CD4-positive, alpha-beta T cell treated with Interleukin-6 for 4 hours (primary cell): ENCODE measurements around the gene MBTD1.
"Not testable (repeated sequence)": the region's sequence is repeated elsewhere in the genome, so short reads cannot be mapped to it uniquely, and the experiment has no call there.

Source experiments
- DNase-seq: peaks from one replicate; pipeline ENCODE4 v3.0.0-alpha.2; 2020; ENCODE audit warnings: mixed read lengths

The MBTD1 gene

DNA sequence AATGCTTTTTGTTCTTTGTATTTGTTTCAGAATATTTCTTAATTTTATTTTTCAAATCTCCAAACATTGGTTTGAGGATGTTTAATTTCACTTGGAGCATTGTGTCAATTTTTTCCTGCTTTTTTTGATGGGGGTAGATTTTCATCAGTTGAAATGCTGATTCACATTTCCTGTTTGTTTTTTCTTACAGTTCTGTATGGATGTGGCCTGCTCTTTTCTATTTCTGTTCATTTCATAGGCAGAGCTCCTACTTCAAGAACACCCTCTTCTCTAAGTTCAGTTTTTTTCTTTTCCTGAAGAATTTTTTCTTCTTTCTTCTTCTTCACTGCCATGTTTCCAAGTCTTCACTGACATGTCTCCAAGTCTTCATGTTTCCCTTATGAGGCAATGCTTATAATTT lies 8.8 kb downstream of the MBTD1 start:
- no peak for DNase-seq

DNA sequence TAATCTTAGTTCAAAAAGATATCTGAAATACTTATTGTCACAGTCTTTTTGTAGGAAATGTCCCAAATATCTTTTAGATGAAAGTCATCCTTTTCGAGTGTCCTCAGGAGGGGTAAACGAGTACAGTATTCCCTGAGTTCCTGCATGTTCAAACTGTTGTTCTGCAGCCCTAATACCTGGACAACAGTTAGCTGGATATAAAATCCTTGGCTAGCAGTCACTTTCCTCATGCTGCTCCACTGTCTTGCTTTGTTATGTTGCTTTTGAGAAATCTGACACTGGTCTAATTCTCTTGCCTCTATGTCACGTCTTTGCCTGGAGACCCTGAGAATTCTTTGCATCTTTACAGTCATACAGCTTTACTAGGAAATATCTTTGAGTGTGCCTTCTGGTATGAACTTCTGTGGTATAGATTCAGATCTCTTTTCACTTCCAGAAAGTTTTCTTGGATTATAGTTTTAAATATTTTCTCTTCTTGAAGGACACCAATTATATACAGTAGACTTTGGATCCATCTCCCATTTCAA lies 9.5 kb downstream of the MBTD1 start:
- DNase-seq = no peak

DNA sequence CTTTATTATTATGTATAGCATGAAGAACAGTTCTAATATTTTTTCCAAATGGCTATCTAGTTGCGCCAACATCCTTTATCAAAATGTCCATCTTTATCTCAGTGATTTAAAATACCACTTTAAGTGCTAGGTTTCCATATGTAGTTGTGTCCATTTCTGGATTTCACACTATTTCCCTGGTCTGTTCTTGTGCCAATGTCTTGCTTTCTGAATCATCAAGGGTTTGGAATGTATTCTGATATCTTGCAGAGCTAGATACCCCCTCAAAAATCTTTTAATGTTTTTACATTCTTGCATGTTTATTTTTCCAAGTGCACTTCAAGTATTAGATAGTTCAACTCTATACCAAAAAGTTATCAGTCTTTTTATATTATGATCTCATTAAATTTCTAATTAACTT lies 14.3 kb downstream of the MBTD1 start:
- no peak for DNase-seq

DNA sequence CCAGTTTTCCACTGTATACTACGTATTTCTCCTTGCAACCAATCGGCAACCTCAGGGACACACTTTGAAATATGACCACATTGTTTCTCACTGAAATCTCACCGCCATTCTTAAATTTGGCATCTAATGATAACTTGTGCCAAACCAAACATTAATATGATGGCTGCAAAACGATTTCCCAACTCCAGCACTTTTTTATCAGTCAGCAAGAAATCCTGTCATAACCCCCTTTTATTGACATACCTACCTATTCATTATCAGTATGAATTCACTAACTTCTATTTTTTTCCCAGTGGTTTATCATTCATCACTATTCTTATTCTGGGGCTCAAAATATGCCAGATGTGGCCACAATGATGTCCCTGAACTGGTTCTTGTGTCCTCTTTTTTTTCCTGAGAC lies 15.8 kb downstream of the MBTD1 start:
- no peak for DNase-seq

DNA sequence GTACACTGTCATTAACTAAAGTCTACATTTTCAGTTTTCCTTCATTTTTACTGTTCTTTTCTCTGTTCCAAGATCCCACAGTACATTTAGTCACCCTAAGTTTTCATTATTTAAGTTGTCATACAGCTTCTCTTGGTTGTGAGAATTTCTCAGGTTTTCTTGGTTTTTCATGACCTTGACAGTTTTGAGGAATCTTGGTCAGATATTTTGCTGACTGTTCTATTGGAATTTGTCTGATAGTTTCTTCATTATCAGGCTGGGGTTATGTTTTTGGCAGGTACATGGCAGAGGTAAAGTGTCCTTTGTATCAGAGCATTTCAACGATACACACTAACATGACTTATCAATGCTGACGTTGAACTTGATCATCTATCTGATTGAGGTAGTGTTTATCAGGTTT lies 19.6 kb downstream of the MBTD1 start:
- DNase-seq = no peak

DNA sequence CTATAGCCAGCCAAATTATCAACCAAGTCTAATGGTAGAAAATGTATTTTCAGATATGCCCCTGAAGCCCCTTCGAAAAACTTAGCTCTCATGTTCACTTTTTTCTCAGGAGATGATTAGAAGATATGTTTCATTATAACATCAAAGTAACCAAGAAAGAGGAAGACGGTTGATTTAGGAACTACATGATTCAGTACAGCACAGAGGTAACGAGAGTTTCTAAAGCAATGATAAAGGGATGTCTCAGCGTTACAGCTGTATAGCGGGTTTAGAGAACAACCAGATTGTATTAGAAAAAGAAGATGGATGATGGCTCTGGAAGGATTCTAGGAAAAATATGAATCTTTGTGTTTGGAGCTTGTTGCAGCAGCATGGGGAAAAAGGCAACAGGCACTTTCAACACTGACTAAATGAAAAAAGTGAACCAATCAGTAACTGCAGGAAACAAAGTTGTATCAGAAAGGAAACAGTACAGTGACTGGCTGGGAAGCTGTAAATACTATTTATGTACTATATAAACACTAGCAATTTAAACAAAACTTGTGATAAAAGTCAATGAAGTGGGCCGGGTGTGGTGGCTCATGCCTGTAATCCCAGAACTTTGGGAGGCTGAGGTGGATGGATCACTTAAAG lies 21.5 kb downstream of the MBTD1 start:
- no peak for DNase-seq

DNA sequence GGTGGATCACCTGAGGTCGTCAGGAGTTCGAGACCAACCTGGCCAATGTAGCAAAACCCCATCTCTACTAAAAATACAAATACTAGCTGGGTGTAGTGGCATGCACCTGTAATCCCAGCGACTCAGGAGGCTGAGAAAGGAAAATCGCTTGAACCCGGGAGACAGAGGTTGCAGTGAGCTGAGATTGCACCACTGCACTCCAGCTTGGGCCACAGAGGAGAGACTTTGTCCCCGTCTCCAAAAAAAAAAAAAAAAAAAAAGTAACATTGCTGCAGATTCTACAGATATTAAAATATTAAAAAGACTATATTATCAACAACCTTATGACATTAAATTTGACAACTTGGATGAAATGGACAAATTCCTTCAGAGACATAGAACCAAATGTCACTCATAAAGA lies 25.7 kb downstream of the MBTD1 start:
- no peak for DNase-seq

DNA sequence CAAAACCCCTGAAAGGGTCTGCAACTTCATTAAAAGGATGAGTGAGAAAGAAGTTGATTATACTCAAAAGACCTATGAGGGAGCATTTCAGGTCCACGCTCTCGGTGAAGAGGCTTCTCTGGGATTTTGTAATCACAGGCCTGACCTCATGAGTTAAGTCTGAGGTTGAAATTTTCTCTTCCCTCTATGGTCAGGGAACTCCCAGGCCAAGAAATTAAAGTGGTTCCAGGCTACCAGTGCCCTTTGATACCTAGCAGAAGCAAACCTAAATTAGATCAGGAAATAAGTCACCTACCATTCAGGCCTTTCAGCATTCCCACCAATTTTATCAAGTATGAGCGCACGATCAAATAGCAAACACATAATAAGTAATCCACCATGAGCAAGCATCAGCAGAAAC lies 27.9 kb downstream of the MBTD1 start:
- DNase-seq = no peak

DNA sequence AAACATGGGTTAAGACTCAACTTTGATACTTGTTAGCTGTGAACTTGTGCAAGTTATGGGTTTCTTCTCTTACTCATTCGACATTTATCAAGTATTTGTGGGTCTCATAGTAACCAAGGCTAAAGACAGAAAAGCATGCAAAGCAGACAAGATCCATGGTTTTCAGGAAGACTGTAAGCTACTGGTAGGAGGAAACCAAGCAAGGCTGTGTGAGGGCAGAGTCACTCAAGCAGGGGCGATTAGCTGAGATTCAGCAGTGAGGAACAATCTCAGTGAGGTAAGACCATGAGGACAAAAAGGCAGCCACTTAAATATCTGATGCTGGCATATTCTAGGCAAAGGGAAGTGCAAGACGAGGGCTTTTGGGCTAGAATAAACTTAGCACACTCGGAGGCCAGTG lies 29.5 kb downstream of the MBTD1 start:
- DNase-seq = no peak

DNA sequence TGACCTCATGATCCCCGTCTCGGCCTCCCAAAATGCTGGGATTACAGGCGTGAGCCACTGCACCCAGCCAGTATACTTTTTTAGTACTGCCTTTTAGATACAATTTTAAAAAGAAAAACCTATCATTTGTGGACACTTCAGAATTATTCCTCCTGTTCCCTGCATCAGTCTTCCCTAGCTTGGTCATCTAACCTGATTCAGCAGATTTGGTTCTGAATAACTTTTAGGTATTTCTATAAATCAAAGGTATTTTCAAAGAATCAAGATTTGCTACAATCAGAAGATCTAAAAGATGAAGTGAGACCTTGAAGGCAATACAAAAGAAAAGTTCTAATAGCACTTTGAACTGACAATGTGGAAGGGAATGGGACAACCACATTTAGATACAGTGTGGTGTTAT lies 30.0 kb downstream of the MBTD1 start:
- no peak for DNase-seq

DNA sequence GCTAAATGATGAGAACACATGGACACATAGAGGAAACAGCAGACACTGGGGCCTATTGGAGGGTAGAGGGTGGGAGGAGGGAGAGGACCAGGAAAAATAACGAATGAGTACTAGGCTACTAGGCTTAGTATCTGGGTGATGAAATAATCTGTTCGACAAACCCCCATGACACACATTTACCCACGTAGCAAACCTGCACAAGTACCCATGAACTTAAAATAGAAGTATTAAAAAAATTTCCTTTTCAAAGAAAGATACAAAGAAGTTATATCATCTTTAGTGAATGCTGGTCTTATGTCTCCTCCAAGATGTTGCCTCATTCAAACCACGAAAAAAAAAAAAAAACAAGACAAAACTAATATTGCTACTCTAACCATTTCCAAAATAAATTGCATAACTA lies 31.7 kb downstream of the MBTD1 start:
- no peak for DNase-seq

DNA sequence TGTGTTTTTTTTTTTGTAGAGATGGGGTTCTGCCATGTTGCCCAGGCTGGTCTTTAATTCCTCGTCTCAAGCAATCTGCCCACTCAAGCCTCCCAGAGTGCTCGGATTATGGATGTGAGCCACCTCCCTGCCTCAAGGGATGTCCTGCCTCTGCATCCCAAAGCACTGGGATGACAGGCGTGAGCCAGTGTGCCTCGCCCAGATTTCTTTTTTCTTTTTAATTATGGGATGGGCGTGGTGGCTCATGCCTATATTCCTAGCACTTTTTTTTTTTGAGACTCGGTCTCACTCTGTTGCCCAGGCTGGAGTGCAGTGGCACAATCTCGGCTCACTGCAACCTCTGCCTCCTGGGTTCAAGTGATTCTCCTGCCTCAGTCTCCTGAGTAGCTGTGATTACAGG lies 34.3 kb downstream of the MBTD1 start:
- not testable (repeated sequence) for DNase-seq

DNA sequence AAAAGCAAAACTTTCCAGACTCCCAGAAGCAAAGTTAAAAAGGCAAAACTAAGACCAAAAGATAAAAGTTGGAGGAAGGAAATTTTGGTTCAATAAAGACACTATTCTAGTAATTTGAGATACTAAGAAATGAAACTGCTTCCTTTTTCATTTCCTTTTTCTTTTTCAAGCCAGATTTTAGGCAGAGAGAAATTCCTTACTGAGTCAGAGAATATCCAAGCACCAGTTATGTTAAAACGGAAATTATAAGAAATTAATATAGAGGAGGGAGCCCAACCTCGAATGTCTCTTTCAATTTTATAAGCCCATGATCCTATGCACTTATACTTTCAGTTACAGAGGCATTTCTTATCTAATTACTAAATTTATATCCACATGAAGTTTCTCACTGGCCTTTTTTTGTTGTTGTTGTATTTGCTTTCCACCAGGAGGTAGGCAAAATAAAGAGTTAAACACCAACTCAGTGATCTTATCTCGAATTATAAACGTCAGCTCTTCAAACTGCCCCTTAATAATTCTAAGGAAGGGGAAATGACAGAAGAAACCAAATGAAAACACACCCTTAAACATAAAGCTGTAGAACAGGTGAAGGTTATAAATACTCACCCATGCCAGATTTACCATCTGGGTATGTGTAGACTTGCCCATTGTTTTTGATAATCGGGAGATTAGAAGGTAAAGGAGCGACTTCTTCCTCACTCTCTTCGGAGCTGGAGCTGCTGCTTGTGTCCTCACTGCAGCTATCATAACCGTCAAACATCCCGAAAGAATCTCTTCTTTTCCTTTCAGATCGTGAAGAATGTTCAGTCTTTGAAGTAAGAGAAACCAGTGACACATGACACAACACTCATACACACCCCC lies 35.2 kb downstream of the MBTD1 start:
- DNase-seq = no peak

DNA sequence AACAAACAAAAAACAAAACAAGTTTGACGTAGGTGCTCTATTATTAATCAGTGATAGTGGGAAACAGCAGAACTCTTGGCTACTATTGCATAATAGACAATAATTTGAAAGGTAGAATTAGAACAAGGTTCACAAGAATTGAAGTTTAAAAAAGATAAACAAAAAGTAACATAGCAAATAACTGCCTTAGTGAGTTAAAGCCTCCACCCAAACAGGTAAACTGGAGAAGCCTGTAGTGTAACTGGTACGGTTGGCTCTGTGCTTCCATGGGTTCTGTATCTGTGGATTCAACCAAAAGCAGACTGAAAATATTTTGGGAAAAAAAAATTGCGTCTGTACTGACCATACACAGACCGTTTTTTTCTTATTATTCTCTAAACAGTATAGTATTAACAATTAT lies 38.5 kb downstream of the MBTD1 start:
- no peak for DNase-seq

DNA sequence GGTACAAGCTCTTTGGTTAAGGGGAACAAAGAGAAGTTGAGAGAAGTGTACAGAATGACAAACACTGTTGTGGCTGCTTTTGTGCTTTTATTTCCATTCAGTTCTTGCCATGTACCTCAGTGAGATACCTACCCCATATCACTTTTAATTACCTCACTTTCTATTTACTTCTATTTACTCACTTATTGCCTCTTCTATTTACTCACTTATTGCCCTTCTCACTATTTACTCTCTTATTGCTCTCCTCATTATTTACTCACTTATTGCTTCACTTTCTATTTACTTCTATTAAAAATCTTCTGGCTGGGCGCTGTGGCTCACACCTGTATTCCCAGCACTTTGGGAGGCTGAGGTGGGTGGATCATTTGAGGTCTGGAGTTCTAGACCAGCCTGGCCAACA lies 41.9 kb downstream of the MBTD1 start:
- no peak for DNase-seq

DNA sequence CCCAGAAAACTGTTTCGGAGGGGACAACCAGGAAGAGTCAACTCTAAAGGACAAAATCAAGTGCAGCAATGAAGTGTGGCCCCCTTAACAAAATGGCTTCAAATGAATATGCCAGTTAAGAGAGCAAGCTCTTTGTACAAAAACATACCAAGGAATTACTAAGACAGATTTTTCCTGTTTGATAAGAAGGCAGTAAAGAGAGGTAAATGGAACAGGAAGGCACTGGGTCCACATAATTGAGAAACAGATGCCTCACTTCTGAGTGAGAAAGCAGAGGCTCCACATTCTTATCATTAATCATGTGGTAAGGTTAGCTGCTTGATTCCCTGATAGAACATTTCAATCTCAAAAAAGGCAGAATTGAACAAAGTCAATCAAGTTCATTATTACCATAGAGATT lies 44.9 kb downstream of the MBTD1 start:
- DNase-seq = no peak

DNA sequence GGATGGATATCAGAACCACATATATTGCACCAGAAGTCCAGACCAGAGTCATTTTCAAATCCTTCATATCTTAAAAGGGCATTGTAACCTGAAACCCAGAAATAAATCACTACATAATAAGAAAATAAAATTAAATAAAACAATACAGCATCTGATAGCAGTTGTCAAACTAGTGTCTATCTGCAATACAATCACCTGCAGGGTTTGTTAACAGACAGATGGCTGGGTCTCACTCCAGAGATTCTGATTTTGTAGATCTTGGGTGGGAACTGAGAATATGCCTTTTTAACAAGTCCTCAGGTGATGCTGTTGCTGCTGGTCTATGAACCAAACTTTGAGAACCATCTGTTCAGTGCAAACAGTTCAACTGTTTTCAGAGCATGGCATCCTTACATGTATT lies 56.0 kb downstream of the MBTD1 start:
- no peak for DNase-seq

DNA sequence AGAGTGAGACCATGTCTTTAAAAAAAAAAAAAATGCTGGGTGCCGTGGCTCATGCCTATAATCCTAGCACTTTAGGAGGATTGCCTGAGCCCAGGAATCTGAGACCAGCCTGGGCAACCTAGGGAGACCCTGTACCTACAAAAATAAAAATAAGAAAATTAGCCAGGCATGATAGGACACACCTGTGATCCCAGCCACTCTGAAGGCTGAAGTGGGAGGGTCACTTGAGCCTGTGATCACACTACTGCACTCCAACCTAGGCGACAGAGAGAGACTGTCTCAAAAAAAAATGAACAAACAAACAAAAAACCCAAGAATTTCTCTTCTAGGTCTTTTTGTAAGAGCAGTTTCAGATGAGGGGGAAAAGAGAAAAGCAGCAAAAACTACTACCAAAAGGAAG lies 59.0 kb downstream of the MBTD1 start:
- DNase-seq = no peak

DNA sequence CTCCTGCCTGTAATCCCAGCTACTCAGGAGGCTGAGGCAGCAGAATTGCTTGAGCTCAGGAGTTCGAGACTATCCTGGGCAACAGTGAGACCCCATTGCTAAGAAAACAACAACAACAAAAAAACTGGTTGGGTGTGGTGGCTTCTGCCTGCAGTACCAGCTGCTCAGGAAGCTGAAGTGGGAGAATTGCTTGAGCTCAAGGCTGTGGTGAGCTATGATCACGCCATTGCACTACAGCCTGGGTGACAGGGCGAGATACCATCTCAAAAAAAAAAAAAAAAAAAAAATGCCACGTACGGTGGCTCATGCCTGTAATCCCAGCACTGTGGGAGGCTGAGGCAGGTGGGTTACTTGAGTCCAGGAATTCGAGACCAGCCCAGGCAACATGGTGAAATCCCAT lies 59.6 kb downstream of the MBTD1 start:
- DNase-seq = peak; percentile 14

DNA sequence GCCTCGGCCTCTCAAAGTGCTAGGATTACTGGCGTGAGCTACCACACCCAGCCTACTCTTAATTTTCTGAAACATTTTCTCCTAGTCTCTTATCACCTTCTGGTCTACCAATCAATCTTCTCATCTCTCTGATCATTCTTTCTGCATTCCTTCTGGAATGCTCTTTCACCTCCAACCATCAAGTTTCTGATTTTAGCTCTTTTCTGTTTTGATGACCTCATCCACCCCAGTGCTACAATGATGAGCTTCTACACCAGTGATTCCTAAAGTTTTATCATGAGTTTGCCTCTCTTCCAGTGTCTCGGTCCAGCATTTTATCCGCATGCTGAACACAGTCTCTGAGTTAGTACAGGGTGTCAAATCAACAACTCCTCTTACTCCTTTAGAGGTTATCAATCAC lies 62.1 kb downstream of the MBTD1 start:
- no peak for DNase-seq

DNA sequence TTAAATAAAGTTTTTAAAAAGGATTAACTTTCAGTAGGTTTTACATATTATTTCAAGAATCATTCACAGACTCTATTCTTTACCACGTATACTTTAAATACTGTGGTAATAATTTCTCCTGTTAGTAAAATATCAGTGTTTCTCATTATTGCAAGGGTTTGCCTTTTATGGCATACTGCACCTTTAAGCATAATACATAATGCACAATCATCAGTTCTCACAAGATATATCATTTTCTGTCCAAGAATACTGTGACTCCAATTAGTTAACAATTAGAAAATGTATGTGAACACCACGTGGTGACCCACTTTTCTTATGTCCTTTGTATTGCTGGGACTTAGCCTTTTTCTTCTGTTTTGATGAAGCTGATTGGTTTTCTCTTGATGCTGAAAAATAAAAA lies 68.0 kb downstream of the MBTD1 start:
- DNase-seq = no peak

DNA sequence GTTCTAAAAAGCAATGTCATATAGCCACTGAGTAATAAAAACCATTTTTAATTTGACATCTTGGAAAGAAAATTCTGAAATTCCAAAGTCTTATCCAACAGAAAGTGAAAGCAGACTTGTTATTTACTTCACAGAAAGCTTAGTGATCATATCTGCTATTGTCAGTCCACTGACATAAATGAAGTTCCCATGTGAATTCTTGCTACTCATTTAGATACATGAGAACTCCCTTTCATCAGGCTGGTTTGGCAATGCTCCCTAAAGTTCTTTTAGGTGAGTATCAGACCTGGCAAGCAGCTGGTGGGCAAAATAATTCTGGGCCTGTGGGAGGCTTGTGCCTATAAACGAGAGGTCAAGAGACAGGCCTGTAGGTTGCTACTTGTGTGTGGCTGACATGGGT lies 70.2 kb downstream of the MBTD1 start:
- no peak for DNase-seq

DNA sequence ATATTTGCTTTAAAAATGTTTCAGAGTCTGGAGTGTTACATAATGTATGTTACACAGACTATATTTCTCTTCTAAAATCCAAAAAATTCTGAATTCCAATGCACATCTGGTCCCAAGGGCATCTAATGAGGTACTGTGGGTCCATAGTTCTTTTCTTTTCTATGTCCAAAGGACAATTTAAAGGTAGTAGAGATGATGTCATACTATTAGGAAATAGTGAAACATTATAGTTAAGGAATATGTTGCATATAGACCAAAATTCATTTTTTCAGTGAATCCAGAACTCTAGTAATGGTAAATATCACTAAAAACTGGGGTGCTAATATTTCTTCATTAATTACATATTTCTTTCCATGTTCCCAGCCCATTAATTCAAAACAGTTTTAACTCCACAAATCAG lies 70.7 kb downstream of the MBTD1 start:
- no peak for DNase-seq

DNA sequence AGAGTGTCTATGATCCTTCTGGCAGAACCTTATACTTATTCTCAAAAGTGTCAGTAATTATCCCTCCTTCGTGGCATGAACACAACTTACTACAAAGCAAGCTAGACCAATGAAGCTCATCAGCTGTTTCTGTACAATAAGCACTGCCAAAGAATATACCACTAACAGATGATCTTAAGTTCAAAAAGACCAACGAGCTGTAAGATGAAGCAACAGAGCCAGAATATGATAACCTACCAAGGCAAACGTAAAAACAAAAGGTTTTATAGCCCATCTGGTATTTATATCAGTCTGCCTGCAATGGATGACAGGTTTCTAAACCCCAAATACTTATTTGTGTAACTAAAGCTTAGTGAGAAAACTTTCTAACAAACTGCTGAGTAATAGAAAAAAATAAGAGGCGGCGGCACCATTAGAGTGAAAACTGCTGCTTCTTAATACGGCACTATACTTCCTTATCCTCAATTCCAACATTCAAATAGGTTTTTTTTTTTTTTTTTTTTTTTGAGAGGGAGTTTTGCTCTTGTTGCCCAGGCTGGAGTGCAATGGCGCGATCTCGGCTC lies 71.5 kb downstream of the MBTD1 start:
- DNase-seq = no peak
